ENCODE data around the gene AIP. TPM values are rescaled to one million over a fixed set of nuclear protein-coding genes. Genes with fewer than 3 reads are reported as not detected.

Gene AIP
- total and polyA plus RNA-seq, 2 of the 8 experiments (the other 6 are each of a cell fraction or from before 2014, with no cell fraction given): 29.8 to 54.4 TPM

GRCh38 chr11:67493548-67494370 lies 10.9 kb downstream of the AIP start:
- no peak overlapping the region for H3K4me2 ChIP-seq (ENCODE audit: insufficient read depth in 1 of 2, low read depth in 2 of 2, low read length in 2 of 2)
- no peak overlapping the region for H3K14ac ChIP-seq (ENCODE audit: insufficient read length)
- POLR2A ChIA-PET (ENCODE audit: partially characterized antibody): interaction anchor here (1.0 to 1.9 kb wide), 6 partner anchors 25 to 90 kb away, joined by 3 to 5 read pairs (median 4); partner anchors contain the start of genes TBC1D10C and TMEM134
- H3K23me2 ChIP-seq (ENCODE audit: low read depth, low read length): no peaks in the 10 kb centered on the region
- H3K4me3 ChIP-seq (ENCODE audit: extremely low read depth in 1 of 4, insufficient read depth in 2 of 4, low read depth in 3 of 4, low read length in 4 of 4): no peak overlapping the region
- H4K91ac ChIP-seq (replicated peaks; ENCODE audit: insufficient read length, low read length): no peak overlapping the region
- FAIRE-seq (no peak), DNase-seq (ENCODE audit: low read depth in 1 of 2, low spot score in 2 of 2) (no peak)
- H3K18ac ChIP-seq (ENCODE audit: extremely low read depth, low read length): no peak overlapping the region
- no peak overlapping the region for H2AK5ac ChIP-seq (ENCODE audit: low read depth, low read length)
- H4K8ac ChIP-seq (ENCODE audit: extremely low read depth, insufficient read depth, low read length): no peak overlapping the region
- H2AFZ ChIP-seq (ENCODE audit: low read length): no peak overlapping the region
- no peak overlapping the region for H2BK120ac ChIP-seq (replicated peaks; ENCODE audit: low read depth, low read length)
- H3K27me3 ChIP-seq (replicated peaks in 1 of 4; ENCODE audit: control insufficient read depth in 3 of 4, extremely low read depth in 1 of 4, insufficient read depth in 3 of 4, low read length in 3 of 4): no peaks in the 10 kb centered on the region; a peak in 1 of 7 replicates
- H3K56ac ChIP-seq (replicated peaks; ENCODE audit: insufficient read length, low read depth, low read length): no peak overlapping the region
- no peak overlapping the region for H2BK5ac ChIP-seq (ENCODE audit: low read depth, low read length)
- no peak overlapping the region for H3K23ac ChIP-seq (ENCODE audit: insufficient read length)
- H3K27ac ChIP-seq (ENCODE audit: low read depth, low read length): no peak overlapping the region
- H3K9me3 ChIP-seq (ENCODE audit: insufficient read depth in 2 of 2, low read depth in 1 of 2, low read length in 1 of 2): no peaks in the 10 kb centered on the region
- H3K9ac ChIP-seq (replicated peaks in 1 of 4; ENCODE audit: extremely low read depth in 1 of 4, low read depth in 3 of 4, low read length in 3 of 4): no peak overlapping the region
- H3K4ac ChIP-seq (replicated peaks; ENCODE audit: insufficient read length, low read depth, low read length): no peak overlapping the region
- 95% methylated on average over 43 of the region's 65 CpGs; no CpG with 5 or more reads in 1 of the 2 experiments for WGBS, 2 experiments (ENCODE audit: extremely low coverage in 1 of 2, insufficient coverage in 1 of 2, insufficient read length in 1 of 2, insufficient replicate concordance in 2 of 2, low coverage in 1 of 2, low lambda C conversion rate in 2 of 2, missing lambda C conversion rate in 1 of 2)
- no peaks in the 10 kb centered on the region for H3K79me1 ChIP-seq (ENCODE audit: low read depth, low read length)
- no peak overlapping the region for H2BK12ac ChIP-seq (ENCODE audit: low read depth, low read length)
- peaks cover 0 to 14% of the 10 kb centered on the region in 2 experiments for H4K20me1 ChIP-seq (replicated peaks in 1 of 2; ENCODE audit: control insufficient read depth in 1 of 2, insufficient read depth in 2 of 2, low read length in 2 of 2)
- no peak overlapping the region for H2BK15ac ChIP-seq (ENCODE audit: low read length)
- CTCF ChIA-PET (ENCODE audit: partially characterized antibody): interaction anchor here (0.6 to 1.1 kb wide), 4 partner anchors 9 to 119 kb away, joined by 3 to 4 read pairs (median 3); no protein-coding TSS in a partner anchor
- H4K5ac ChIP-seq (ENCODE audit: insufficient read length, low read depth, low read length): no peak overlapping the region
- H3K79me2 ChIP-seq (ENCODE audit: control insufficient read depth in 1 of 2, insufficient read depth in 2 of 2, low read length in 2 of 2): no peaks in the 10 kb centered on the region
- H2BK20ac ChIP-seq (ENCODE audit: low read length): no peak overlapping the region
- H3K4me1 ChIP-seq (replicated peaks in 1 of 4; ENCODE audit: control insufficient read depth in 3 of 4, insufficient read depth in 4 of 4, low read length in 3 of 4): peaks cover 0 to 10% (median 0%) of the 10 kb centered on the region in 4 experiments; a peak in 2 of 7 replicates
- H3K36me3 ChIP-seq (ENCODE audit: control insufficient read depth in 2 of 4, insufficient read depth in 4 of 4, low read length in 3 of 4): peaks cover 2 to 25% (median 13%) of the 10 kb centered on the region in 4 experiments; a peak in 6 of 8 replicates
- TF ChIP-seq SAP30 (IDR thresholded peaks at IDR 0.05; ENCODE audit: insufficient read depth, insufficient replicate concordance, low read length): no peak
- TF ChIP-seq HDAC6 (IDR thresholded peaks at IDR 0.05; ENCODE audit: low read depth, low read length): no peak

All from H1 (cell line).